Spleen (tissue), 11 donors: Measurements from ENCODE around the gene CHL1. TPM values are rescaled to one million over a fixed set of nuclear protein-coding genes. Genes with fewer than 3 reads are reported as not detected.
A peak's percentile ranks its signal among the peaks of the same experiment; 100 is the strongest.

Source experiments
- DNase-seq: peaks from one replicate; pipeline ENCODE4 v3.0.0-alpha.2; 2020
- H3K27ac ChIP-seq, 8 donors: fragments of 200-600 bp; sonication (generic) in 7 of 8; 1 replicate in 4 of 8; 2 replicates in 4 of 8; pipeline versions ENCODE4 v1.5.0 to v1.8.0; 2016 to 2021; ENCODE audit warnings: inconsistent platforms in 4 of 8, mild to moderate bottlenecking in 4 of 8, moderate library complexity in 1 of 8
- H3K27me3 ChIP-seq, 7 donors: fragments of 200-600 bp; sonication (generic) in 6 of 7; replicated peaks in 1 of 7; 1 replicate in 4 of 7; 2 replicates in 3 of 7; pipeline versions ENCODE4 v1.5.0 to v1.8.0; 2016 to 2021; ENCODE audit warnings: inconsistent platforms in 3 of 7, mild to moderate bottlenecking in 1 of 7
- H3K36me3 ChIP-seq, 6 donors: fragments of 200-600 bp; sonication (generic) in 5 of 6; 1 replicate in 4 of 6; 2 replicates in 2 of 6; pipeline versions ENCODE4 v1.5.0 to v1.8.0; 2016 to 2021; ENCODE audit warnings: inconsistent platforms in 2 of 6
- H3K4me1 ChIP-seq, 6 donors: fragments of 200-600 bp; sonication (generic) in 5 of 6; 1 replicate in 3 of 6; 2 replicates in 3 of 6; pipeline versions ENCODE4 v1.5.0 to v1.8.0; 2016 to 2021; ENCODE audit warnings: inconsistent platforms in 3 of 6
- H3K4me3 ChIP-seq, 8 donors: fragments of 200-600 bp; sonication (generic) in 7 of 8; 1 replicate in 4 of 8; 2 replicates in 4 of 8; pipeline versions ENCODE4 v1.5.0 to v1.8.0; 2016 to 2021; ENCODE audit warnings: inconsistent platforms in 4 of 8, mild to moderate bottlenecking in 4 of 8, moderate library complexity in 2 of 8
- H3K9me3 ChIP-seq, 8 donors: fragments of 200-600 bp; sonication (generic) in 7 of 8; 1 replicate in 4 of 8; 2 replicates in 4 of 8; pipeline versions ENCODE4 v1.5.0 to v1.8.0; 2016 to 2021; ENCODE audit warnings: inconsistent platforms in 4 of 8
- POLR2A ChIP-seq, 3 donors: fragments of 450-650 bp; IDR thresholded peaks; one replicate each; pipeline ENCODE4 v1.5.1; 2017; ENCODE audit warnings: antibody characterized with exemption in 3 of 3, mild to moderate bottlenecking in 1 of 3
- POLR2AphosphoS5 ChIP-seq, 3 donors: sonication (generic); formaldehyde crosslinking; IDR thresholded peaks; one replicate each; pipeline ENCODE4 v1.5.1; 2017; ENCODE audit warnings: antibody characterized with exemption in 3 of 3
- WGBS, 5 donors: extraction: QIAGEN DNeasy Blood & Tissue Kit in 3 of 5; methylation state at CpG; one replicate each; pipeline versions ENCODE4 v1.1.5 to v1.1.7; 2013 to 2018; 5-methylcytosine and 5-hydroxymethylcytosine counted together
- intact Hi-C: fragments of 100-400 bp; cut with DNase I; formaldehyde crosslinking; loops from one replicate; pipeline ENCODE4 v1.15.0; 2023; ENCODE audit warnings: low total_unique reads
- polyA plus RNA-seq, 3 donors: library from polyadenylated mRNA; stranded (reverse); fragments of 200-250 nt; gene quantifications; one replicate each; pipeline ENCODE4 v1.2.1, GENCODE V29; 2013
- total RNA-seq, 7 donors: library from RNA; depleted of rRNA in 3 of 7; stranded (reverse); fragments of >200 nt in 3 of 7; fragmentation: NEBNext Ultra II Directional in 4 of 7; extraction: Animal tissue kit (Norgen Biotek cat#: 25700) in 4 of 7; gene quantifications; one replicate each; pipeline versions ENCODE4 v1.1.0 to v1.2.1, GENCODE V29; 2016 to 2021
- TF ChIP-seq, protein P1 (sequence below), 11 experiments: fragments of 200-600 bp in 7 of 11; fragments of 450-650 bp in 4 of 11; sonication (generic) in 4 of 11; IDR thresholded peaks in 8 of 11; conservative IDR thresholded peaks in 3 of 11; 1 replicate in 7 of 11; 2 replicates in 4 of 11; pipeline versions ENCODE4 v1.4.0 to v1.8.0; 2016 to 2021; ENCODE audit warnings: antibody characterized with exemption in 11 of 11, inconsistent platforms in 4 of 11, mild to moderate bottlenecking in 1 of 11
- donor health status: healthy with polysubstance abuse.
- donor health status: DM: no; HTN: no; CAD: no; lungs with moderate emphysema.
- donor health status: DM: no; HTN: no; CAD: no.
- donor health status: Bipolar disorder and iron deficiency.
- donor health status: healthy.
- donor health status: DM: no; HTN: no; CAD: no.
- donor health status: DM: yes; HTN: yes; CAD: no.

CHL1 gene
- total and polyA plus RNA-seq, 10 donors = 3.3 to 20.6 (median 12.8) TPM

DNA sequence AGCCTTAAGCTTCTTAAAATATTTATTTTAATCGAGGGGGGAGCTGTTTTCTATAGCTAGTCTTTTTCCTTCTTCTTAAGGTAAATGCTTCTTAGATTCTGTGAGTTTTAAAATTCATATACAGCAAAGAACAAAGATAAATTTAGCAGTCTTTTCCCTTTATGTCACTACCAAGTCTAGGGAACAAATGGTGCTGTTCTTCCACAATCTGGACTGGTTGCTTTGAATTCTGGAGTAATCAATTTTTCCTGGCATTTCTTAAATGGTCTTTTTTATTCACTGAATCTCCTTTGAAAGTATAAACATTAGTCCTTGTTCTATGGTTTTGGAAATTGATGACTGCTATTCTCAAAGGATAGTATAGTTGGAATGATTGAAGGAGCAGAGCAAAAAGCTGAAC is 82.8 kb downstream of the CHL1 start:
- TF ChIP-seq POLR2AphosphoS5 (IDR thresholded peaks at IDR 0.05) (no peak), POLR2A (IDR thresholded peaks at IDR 0.05) (no peak)
- TF ChIP-seq, protein P1, sequence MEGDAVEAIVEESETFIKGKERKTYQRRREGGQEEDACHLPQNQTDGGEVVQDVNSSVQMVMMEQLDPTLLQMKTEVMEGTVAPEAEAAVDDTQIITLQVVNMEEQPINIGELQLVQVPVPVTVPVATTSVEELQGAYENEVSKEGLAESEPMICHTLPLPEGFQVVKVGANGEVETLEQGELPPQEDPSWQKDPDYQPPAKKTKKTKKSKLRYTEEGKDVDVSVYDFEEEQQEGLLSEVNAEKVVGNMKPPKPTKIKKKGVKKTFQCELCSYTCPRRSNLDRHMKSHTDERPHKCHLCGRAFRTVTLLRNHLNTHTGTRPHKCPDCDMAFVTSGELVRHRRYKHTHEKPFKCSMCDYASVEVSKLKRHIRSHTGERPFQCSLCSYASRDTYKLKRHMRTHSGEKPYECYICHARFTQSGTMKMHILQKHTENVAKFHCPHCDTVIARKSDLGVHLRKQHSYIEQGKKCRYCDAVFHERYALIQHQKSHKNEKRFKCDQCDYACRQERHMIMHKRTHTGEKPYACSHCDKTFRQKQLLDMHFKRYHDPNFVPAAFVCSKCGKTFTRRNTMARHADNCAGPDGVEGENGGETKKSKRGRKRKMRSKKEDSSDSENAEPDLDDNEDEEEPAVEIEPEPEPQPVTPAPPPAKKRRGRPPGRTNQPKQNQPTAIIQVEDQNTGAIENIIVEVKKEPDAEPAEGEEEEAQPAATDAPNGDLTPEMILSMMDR (IDR thresholded peaks at IDR 0.05 in 8 of 11, conservative IDR thresholded peaks at IDR 0.05 in 3 of 11) = no peak
- H3K4me3 ChIP-seq = no peak overlapping the region
- no peaks in the 10 kb centered on the region for H3K36me3 ChIP-seq
- intact Hi-C loops = no loop called here
- H3K27me3 ChIP-seq = no peaks in the 10 kb centered on the region
- peaks cover 0 to 32% (median 15%) of the 10 kb centered on the region in 6 donors for H3K4me1 ChIP-seq
- WGBS, 5 donors = 49 to 71% (median 59%) methylated on average over 1 of the region's 1 CpG
- H3K9me3 ChIP-seq = peaks cover 0 to 16% (median 11%) of the 10 kb centered on the region in 8 donors
- DNase-seq = no peak
- peak overlapping the region in 7 of 8 donors; percentile 62 to 86 (median 77) for H3K27ac ChIP-seq

DNA sequence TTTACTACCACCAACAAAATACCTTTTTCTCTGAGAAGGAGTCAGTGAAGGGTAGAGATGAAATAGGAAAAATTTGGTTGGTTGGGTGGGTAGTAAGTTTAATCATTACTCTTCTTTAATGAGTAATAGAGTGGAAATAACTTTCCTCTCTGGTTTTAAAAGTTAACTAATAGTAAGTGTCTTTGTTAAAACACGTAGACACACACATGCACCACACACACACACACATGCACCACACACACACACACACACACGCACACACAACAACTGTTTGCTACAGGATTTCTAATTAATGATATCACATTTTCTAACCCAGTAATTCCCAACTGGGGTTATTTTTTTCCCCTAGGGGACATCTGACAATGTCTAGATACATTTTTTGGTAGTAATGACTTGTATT is 84.1 kb downstream of the CHL1 start:
- TF ChIP-seq POLR2AphosphoS5 (IDR thresholded peaks at IDR 0.05) (no peak), POLR2A (IDR thresholded peaks at IDR 0.05) (no peak)
- TF ChIP-seq, protein P1 (IDR thresholded peaks at IDR 0.05 in 8 of 11, conservative IDR thresholded peaks at IDR 0.05 in 3 of 11) = no peak
- Histone ChIP-seq H3K27ac (peak overlapping the region in 2 of 8 donors; percentile 21 to 84), H3K9me3 (peaks cover 0 to 16% (median 11%) of the 10 kb centered on the region in 8 donors), H3K27me3 (no peaks in the 10 kb centered on the region), H3K4me3 (no peak overlapping the region), H3K4me1 (peaks cover 0 to 20% (median 15%) of the 10 kb centered on the region in 6 donors), H3K36me3 (no peaks in the 10 kb centered on the region)
- 39 to 65% (median 45%) methylated on average over 2 of the region's 2 CpGs for WGBS, 5 donors
- no peak for DNase-seq
- intact Hi-C loops = no loop called here

DNA sequence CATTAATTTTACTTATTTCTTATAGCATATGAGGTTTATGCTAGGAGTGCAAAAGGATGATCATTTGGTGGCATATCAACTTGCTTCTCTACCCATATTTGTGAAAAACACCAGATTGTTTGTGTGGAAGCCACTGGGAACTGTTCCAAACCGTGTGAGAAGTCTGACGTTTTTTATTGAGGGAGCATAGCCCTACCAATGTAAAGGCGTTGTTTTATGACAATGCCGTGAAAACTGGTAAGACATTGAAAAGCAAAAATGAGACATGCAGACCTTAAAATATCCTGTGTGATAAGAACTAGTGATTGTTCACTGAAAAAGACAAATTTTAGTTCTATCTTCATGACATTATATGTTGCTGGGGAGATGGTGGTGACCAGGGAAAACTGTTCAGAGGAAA is 87.8 kb downstream of the CHL1 start:
- 69 to 73% (median 72%) methylated on average over 4 of the region's 4 CpGs for WGBS, 5 donors
- no peak for DNase-seq
- Histone ChIP-seq H3K36me3 (no peaks in the 10 kb centered on the region), H3K27ac (no peak overlapping the region), H3K27me3 (no peaks in the 10 kb centered on the region), H3K4me1 (peaks cover 0 to 7% (median 0%) of the 10 kb centered on the region in 6 donors), H3K4me3 (no peak overlapping the region), H3K9me3 (peaks cover 0 to 16% (median 11%) of the 10 kb centered on the region in 8 donors)
- TF ChIP-seq, protein P1 (IDR thresholded peaks at IDR 0.05 in 8 of 11, conservative IDR thresholded peaks at IDR 0.05 in 3 of 11) = no peak
- no peak for TF ChIP-seq POLR2A (IDR thresholded peaks at IDR 0.05)
- intact Hi-C loops = no loop called here

DNA sequence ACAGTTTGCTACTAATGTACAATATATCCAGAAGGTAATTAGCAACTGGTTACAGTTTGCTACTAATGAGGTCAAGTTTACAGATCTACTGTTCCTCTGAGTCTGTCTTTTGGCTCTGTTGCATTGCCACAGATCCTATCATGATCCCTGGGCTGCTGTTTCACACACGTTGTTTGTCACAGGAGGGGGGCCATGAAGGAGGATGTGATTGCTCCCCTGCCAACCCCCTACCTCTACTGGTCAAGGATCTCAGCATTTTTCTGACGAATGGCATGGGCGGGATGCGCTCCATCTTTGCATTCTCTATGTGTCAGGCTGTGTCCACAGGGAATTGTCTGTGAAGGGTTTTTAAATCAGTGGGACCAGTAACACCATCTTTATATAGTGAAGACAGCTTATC is 91.9 kb downstream of the CHL1 start:
- intact Hi-C loops = no loop called here
- DNase-seq = no peak
- Histone ChIP-seq H3K9me3 (peaks cover 0 to 2% (median 0%) of the 10 kb centered on the region in 8 donors), H3K4me1 (peaks cover 0 to 6% (median 0%) of the 10 kb centered on the region in 6 donors), H3K27ac (no peak overlapping the region), H3K27me3 (no peaks in the 10 kb centered on the region), H3K36me3 (no peaks in the 10 kb centered on the region), H3K4me3 (no peak overlapping the region)
- TF ChIP-seq POLR2AphosphoS5 (IDR thresholded peaks at IDR 0.05) (no peak), POLR2A (IDR thresholded peaks at IDR 0.05) (no peak)
- TF ChIP-seq, protein P1 (IDR thresholded peaks at IDR 0.05 in 8 of 11, conservative IDR thresholded peaks at IDR 0.05 in 3 of 11) = no peak
- 76 to 85% (median 80%) methylated on average over 4 of the region's 4 CpGs for WGBS, 5 donors
